ENCODE data around the gene FAM174C. TPM values are rescaled to one million over a fixed set of nuclear protein-coding genes. Genes with fewer than 3 reads are reported as not detected.

Gene FAM174C
- polyA plus RNA-seq, 3 donors, result 32.8 to 56.2 (median 40.0) TPM

DNA sequence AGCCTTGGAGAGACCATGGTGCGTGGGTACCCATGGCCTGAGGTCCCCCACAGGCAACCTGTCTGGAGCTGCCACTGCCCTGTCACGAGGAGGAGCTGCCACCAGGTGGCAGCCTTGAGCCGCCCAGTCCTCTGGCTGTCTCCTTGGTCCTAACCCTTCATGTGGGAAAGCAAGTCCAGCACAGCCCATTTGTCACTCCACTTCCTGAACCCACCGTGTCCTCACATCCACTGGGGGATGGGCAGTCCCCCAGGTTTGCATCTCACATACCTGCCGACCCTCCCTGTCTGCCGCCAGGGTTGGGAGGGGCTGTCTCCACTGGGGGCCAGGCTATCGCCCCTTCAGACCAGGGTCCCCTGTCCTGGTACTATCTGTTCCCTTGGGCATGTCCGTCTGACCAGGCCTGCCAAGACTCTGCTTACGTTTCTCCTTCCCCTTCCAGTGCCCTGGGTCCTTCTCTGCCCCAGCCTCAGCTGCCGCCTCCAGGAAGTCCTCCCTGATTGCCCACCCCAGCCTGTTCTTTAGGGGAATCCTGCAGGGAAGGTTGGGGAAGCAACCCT lies 4.5 kb downstream of the FAM174C start:
- Mint-ChIP-seq H3K4me1 (peaks cover 14% of the 10 kb centered on the region), H3K4me3 (no peak overlapping the region), H3K36me3 (peaks cover 22 to 35% of the 10 kb centered on the region in 2 donors), H3K27ac (peak overlapping the region in 3 of 7 donors; percentile 41 to 76 (median 63)), H3K27me3 (ENCODE audit: low read depth in 3 of 3) (peaks cover 15 to 23% (median 18%) of the 10 kb centered on the region in 3 donors), H3K9me3 (peaks cover 0 to 7% (median 0%) of the 10 kb centered on the region in 7 donors)
- peaks cover 25% of the 10 kb centered on the region for H4K20me1 ChIP-seq (ENCODE audit: insufficient read depth, low read length)
- H3K9me3 ChIP-seq (replicated peaks in 1 of 2; ENCODE audit: control insufficient read depth in 1 of 2, insufficient read depth in 1 of 2, low read length in 2 of 2), result peaks cover 0 to 2% of the 10 kb centered on the region in 2 donors
- no peak overlapping the region for H3K9ac ChIP-seq (ENCODE audit: insufficient read depth, low read length, poor library complexity, severe bottlenecking)
- no peak overlapping the region for H3K4me3 ChIP-seq (replicated peaks in 1 of 3; ENCODE audit: low read depth in 2 of 3, low read length in 3 of 3)
- H3K36me3 ChIP-seq (replicated peaks in 1 of 2; ENCODE audit: control insufficient read depth in 1 of 2, insufficient read depth in 2 of 2, low read length in 2 of 2), result peaks cover 11 to 15% of the 10 kb centered on the region in 2 donors
- H3K27me3 ChIP-seq (ENCODE audit: control insufficient read depth in 2 of 2, insufficient read depth in 2 of 2, low read length in 2 of 2), result peaks cover 0 to 19% of the 10 kb centered on the region in 2 donors
- peak; percentile 98 for TF ChIP-seq CTCF (IDR thresholded peaks at IDR 0.05)
- peak; percentile 75 to 85 (median 77) for DNase-seq
- no peak overlapping the region for H2AFZ ChIP-seq (ENCODE audit: insufficient read depth, low read depth, low read length, poor library complexity, severe bottlenecking)
- H3K79me2 ChIP-seq (ENCODE audit: insufficient read depth, low read length), result peaks cover 14% of the 10 kb centered on the region
- 11% methylated on average over 5 of the region's 10 CpGs for WGBS (ENCODE audit: insufficient coverage)
- intact Hi-C loops (cut with micrococcal nuclease), result loop anchor here (5.0 kb wide), 2 partner anchors 77 to 102 kb away; partner anchors contain the start of gene NDUFS7 (in 2 of the 2)
- peaks cover 13 to 22% of the 10 kb centered on the region in 2 donors for H3K4me1 ChIP-seq (ENCODE audit: control insufficient read depth in 1 of 2, insufficient read depth in 2 of 2, low read length in 2 of 2)
- H3K27ac ChIP-seq (ENCODE audit: low read depth in 1 of 2, low read length in 2 of 2), result no peak overlapping the region
- no peak overlapping the region for H3K4me2 ChIP-seq (replicated peaks; ENCODE audit: extremely low read depth, low read length, poor library complexity, severe bottlenecking)

- Histone ChIP-seq H3K27ac (ENCODE audit: low read depth in 1 of 2, low read length in 2 of 2) (no peak overlapping the region), H3K36me3 (replicated peaks in 1 of 2; ENCODE audit: control insufficient read depth in 1 of 2, insufficient read depth in 2 of 2, low read length in 2 of 2) (peaks cover 10 to 15% of the 10 kb centered on the region in 2 donors), H3K4me2 (replicated peaks; ENCODE audit: extremely low read depth, low read length, poor library complexity, severe bottlenecking) (no peak overlapping the region), H3K4me3 (replicated peaks in 1 of 3; ENCODE audit: low read depth in 2 of 3, low read length in 3 of 3) (no peak overlapping the region), H3K9me3 (replicated peaks in 1 of 2; ENCODE audit: control insufficient read depth in 1 of 2, insufficient read depth in 1 of 2, low read length in 2 of 2) (peaks cover 0 to 5% of the 10 kb centered on the region in 2 donors), H3K4me1 (ENCODE audit: control insufficient read depth in 1 of 2, insufficient read depth in 2 of 2, low read length in 2 of 2) (peaks cover 10 to 13% of the 10 kb centered on the region in 2 donors), H3K79me2 (ENCODE audit: insufficient read depth, low read length) (peaks cover 10% of the 10 kb centered on the region), H3K27me3 (ENCODE audit: control insufficient read depth in 2 of 2, insufficient read depth in 2 of 2, low read length in 2 of 2) (peaks cover 4 to 24% of the 10 kb centered on the region in 2 donors), H4K20me1 (ENCODE audit: insufficient read depth, low read length) (peaks cover 22% of the 10 kb centered on the region), H3K9ac (ENCODE audit: insufficient read depth, low read length, poor library complexity, severe bottlenecking) (no peak overlapping the region), H2AFZ (ENCODE audit: insufficient read depth, low read depth, low read length, poor library complexity, severe bottlenecking) (no peak overlapping the region)
- Mint-ChIP-seq H3K27ac (no peak overlapping the region), H3K4me3 (no peak overlapping the region), H3K9me3 (peaks cover 0 to 12% (median 2%) of the 10 kb centered on the region in 7 donors), H3K4me1 (peaks cover 14% of the 10 kb centered on the region), H3K36me3 (peaks cover 24 to 35% of the 10 kb centered on the region in 2 donors), H3K27me3 (ENCODE audit: low read depth in 3 of 3) (peaks cover 21 to 29% (median 23%) of the 10 kb centered on the region in 3 donors)
- 95% methylated on average over 39 of the region's 53 CpGs for WGBS (ENCODE audit: insufficient coverage)
- DNase-seq, result no peak
- intact Hi-C loops (cut with micrococcal nuclease), result no loop called here
- TF ChIP-seq CTCF (IDR thresholded peaks at IDR 0.05), result no peak
Observed at GRCh38 chr19:1280636-1281568, 5.6 kb downstream of the FAM174C start.

Data from CD14-positive monocyte (primary cell).